Brain microvascular endothelial cell (primary cell): ENCODE data around the gene TGFA.

Experiments
- DNase-seq: peaks from one replicate; pipeline ENCODE4 v3.0.0-alpha.2; 2020
- H3K27ac ChIP-seq: fragments of 250-450 bp; sonication (Bioruptor Pico); 2 replicates; pipeline ENCODE4 v1.5.1; 2020; ENCODE audit warnings: mild to moderate bottlenecking, moderate library complexity
- H3K27me3 ChIP-seq: fragments of 250-450 bp; sonication (Bioruptor Pico); replicated peaks from 2 replicates; pipeline ENCODE4 v1.5.1; 2020; ENCODE audit warnings: mild to moderate bottlenecking
- H3K36me3 ChIP-seq: fragments of 250-450 bp; sonication (Bioruptor Pico); replicated peaks from 2 replicates; pipeline ENCODE4 v1.5.1; 2020; ENCODE audit warnings: mild to moderate bottlenecking
- H3K4me3 ChIP-seq: 2 replicates; pipeline ENCODE4 v1.5.1; 2011; ENCODE audit warnings: low read depth, mild to moderate bottlenecking, control low read depth, low read length, moderate library complexity
- in situ Hi-C: cut with HindIII; loops from 2 replicates; pipeline ENCODE4 v1.10.0; 2017; ENCODE audit warnings: low sequenced_read_pairs, low pct_ligation_motif_present
- TF ChIP-seq, protein P1 (sequence below): IDR thresholded peaks from 2 replicates; pipeline ENCODE4 v1.5.1; 2011; ENCODE audit warnings: low read depth, mild to moderate bottlenecking, moderate library complexity, low read length, control low read depth, inconsistent platforms; ENCODE audit errors: missing control alignments

The TGFA gene

DNA sequence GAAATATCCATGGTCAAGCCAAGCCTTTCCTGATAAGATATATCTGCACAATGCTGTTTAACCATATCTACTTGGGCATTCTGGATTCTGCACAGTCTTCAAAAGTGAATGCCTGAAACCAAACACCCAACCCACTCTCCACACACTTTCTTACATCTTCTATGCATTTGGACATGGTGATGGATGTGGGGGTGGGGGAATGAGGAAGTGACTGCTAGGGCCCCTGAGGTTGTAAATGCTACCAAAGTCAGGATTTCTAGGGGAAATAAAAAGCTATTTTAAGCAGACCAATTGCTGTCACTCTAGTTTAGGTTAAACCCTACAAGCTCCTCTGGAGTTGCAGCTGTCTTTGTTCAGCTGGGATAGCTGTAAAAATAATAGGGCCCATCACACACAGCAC lies 26.7 kb upstream of the TGFA start:
- TF ChIP-seq, protein P1, sequence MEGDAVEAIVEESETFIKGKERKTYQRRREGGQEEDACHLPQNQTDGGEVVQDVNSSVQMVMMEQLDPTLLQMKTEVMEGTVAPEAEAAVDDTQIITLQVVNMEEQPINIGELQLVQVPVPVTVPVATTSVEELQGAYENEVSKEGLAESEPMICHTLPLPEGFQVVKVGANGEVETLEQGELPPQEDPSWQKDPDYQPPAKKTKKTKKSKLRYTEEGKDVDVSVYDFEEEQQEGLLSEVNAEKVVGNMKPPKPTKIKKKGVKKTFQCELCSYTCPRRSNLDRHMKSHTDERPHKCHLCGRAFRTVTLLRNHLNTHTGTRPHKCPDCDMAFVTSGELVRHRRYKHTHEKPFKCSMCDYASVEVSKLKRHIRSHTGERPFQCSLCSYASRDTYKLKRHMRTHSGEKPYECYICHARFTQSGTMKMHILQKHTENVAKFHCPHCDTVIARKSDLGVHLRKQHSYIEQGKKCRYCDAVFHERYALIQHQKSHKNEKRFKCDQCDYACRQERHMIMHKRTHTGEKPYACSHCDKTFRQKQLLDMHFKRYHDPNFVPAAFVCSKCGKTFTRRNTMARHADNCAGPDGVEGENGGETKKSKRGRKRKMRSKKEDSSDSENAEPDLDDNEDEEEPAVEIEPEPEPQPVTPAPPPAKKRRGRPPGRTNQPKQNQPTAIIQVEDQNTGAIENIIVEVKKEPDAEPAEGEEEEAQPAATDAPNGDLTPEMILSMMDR = no peak
- H3K27me3 ChIP-seq = no peaks in the 10 kb centered on the region
- H3K4me3 ChIP-seq = no peak overlapping the region
- no peak for DNase-seq
- in situ Hi-C loops = no loop called here
- no peak overlapping the region for H3K27ac ChIP-seq
- H3K36me3 ChIP-seq = no peaks in the 10 kb centered on the region

DNA sequence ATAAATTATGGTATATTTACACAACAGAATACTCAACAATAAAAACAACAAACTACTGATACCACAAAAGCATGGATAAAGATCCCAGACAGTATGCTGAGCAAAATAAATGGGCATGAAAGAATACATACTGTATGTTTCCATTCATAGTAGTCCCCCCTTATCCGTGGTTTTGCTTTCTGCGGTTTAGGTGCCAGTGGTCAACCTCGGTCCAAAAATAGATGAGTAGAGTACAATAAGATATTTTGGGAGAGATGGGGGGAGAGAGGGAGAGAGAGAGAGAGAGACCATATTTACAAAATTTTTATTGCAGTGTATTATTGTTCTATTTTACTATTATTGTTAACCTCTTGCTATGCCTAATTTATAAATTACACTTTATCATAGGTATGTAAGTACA lies 21.0 kb upstream of the TGFA start:
- in situ Hi-C loops = no loop called here
- no peak for DNase-seq
- no peaks in the 10 kb centered on the region for H3K27me3 ChIP-seq
- no peak overlapping the region for H3K4me3 ChIP-seq
- H3K36me3 ChIP-seq = no peaks in the 10 kb centered on the region
- TF ChIP-seq, protein P1 = no peak
- no peak overlapping the region for H3K27ac ChIP-seq

- TF ChIP-seq, protein P1 = no peak
- in situ Hi-C loops = no loop called here
- no peak for DNase-seq
- Histone ChIP-seq H3K27me3 (no peaks in the 10 kb centered on the region), H3K4me3 (no peak overlapping the region), H3K27ac (no peak overlapping the region), H3K36me3 (no peaks in the 10 kb centered on the region)
Observed at GRCh38 chr2:70574109-70574508, 20.5 kb upstream of the TGFA start.

DNA sequence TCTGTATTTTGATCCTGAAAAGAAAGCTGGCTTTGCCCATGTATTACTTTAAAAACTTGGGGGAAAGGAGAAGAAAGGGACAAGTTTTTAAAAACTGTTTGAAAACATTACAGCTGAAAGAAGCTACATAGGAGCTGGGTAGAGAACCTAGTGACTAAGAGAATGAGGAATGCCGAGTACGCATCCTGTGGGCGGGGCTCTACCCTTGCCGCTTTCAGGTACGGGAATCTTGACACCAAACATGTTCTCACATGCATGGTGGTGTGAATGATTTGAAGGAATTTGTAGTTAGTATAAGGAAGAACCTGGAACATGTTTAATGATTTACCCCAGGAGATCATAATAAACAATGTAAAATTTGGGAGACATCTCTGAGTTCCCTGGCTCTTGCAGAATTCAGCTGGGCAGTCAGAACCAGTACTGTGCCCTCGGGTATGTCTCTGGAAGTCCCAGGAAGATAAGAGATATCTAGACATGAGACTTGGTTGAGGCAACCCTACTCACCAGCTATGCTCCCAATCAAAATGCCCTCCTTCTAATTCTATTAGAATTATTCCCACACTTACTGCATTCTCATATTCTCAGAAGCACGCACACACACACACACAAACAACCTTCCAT lies 16.5 kb upstream of the TGFA start:
- no peak overlapping the region for H3K27ac ChIP-seq
- no peaks in the 10 kb centered on the region for H3K36me3 ChIP-seq
- DNase-seq = no peak
- no peaks in the 10 kb centered on the region for H3K27me3 ChIP-seq
- in situ Hi-C loops = no loop called here
- H3K4me3 ChIP-seq = no peak overlapping the region
- TF ChIP-seq, protein P1 = no peak

DNA sequence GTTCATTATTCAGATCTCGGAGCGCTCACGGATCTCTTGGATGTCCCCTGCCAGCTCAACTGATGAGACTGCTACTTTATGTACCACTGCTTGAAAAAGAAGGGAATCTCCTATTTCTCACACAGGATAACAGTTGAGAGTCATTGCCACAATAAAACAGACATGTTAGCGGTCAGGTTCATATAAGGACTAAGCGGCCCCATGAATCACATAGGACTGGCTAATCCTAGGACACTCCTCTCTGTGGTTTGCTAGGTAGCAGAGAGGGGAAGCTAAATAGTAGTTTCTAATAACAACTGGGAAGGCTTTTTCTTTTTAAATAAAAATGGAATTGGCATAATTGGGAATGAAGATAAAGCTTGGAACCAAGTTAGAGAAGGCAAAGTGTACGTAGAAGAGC lies 15.9 kb upstream of the TGFA start:
- DNase-seq = no peak
- TF ChIP-seq, protein P1 = no peak
- no peaks in the 10 kb centered on the region for H3K27me3 ChIP-seq
- H3K36me3 ChIP-seq = no peaks in the 10 kb centered on the region
- in situ Hi-C loops = no loop called here
- no peak overlapping the region for H3K27ac ChIP-seq
- H3K4me3 ChIP-seq = no peak overlapping the region

DNA sequence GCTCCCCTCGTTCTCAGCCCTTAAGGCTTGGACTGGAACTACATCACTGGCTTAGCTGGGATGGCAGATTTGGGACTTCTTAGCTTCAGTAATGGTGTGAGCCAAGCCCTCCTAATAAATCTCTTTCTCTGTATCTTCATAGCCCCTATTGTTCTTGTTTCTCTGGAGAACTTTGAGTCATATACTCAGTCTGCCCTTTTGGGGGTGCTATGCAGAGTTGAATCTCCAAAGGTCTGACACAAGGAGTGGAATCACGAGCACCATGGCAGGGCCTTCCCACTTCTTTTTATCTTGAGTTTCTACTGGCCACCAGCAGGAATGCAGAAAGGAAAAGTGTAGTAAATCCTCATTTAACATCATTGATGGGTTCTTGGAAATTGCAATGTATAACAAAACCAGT lies 13.3 kb upstream of the TGFA start:
- in situ Hi-C loops = no loop called here
- Histone ChIP-seq H3K4me3 (no peak overlapping the region), H3K27me3 (no peaks in the 10 kb centered on the region), H3K36me3 (no peaks in the 10 kb centered on the region), H3K27ac (no peak overlapping the region)
- DNase-seq = no peak
- TF ChIP-seq, protein P1 = no peak
